ENCODE measurements around the gene GPR101. TPM values are rescaled to one million over a fixed set of nuclear protein-coding genes. Genes with fewer than 3 reads are reported as not detected.

Gene GPR101
- total RNA-seq, 6 experiments from 2014 or later: not detected

DNA sequence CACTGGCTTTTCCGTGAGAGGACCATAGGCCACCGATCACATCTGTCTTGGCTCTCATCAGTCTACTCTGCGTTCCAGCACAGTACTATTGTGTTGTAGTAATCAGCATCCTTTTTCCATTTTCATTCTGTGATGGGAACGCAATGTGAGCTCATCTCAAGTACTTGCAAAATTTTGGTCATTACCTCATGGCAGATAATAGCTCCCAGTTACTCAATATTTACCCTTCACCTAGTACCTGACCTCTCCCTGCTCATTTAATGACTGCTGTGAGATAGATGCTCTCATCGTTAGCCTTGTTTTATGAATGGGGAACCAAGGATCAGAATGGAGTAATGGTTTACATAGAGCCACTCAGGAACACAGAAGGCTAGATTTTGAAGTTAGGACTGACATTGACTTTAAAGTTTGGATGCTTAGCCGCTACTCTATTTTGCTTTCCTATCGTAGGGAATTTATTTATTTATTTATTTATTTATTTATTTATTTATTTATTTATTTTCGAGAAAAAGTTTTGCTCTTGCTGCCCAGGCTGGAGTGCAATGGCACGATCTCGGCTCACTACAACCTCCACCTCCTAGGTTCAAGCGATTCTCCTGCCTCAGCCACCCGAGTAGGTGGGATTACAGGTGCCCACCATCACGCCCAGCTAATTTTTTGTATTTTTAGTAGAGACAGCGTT is 6.5 kb upstream of the GPR101 start:
- no peaks in the 10 kb centered on the region for H3K9me3 ChIP-seq
- H3K4me1 ChIP-seq: no peaks in the 10 kb centered on the region
- intact Hi-C loops (cut with DNase I): no loop called here
- DNase-seq: no peak
- peak; percentile 49 to 85 (median 66) for ATAC-seq
- no peak overlapping the region for H3K27ac ChIP-seq
- no peaks in the 10 kb centered on the region for H3K36me3 ChIP-seq
- no peak overlapping the region for H3K4me3 ChIP-seq
- no peaks in the 10 kb centered on the region for H3K27me3 ChIP-seq
- WGBS (ENCODE audit: insufficient coverage, low coverage, low lambda C conversion rate, missing lambda C conversion rate): 58% methylated on average over 11 of the region's 14 CpGs
- TF ChIP-seq CTCF (IDR thresholded peaks at IDR 0.05) (no peak), POLR2A (IDR thresholded peaks at IDR 0.05) (no peak)

GRCh38 chrX:137034508-137034872 is 695 bp upstream of the GPR101 start:
- intact Hi-C loops (cut with DNase I): no loop called here
- H3K4me3 ChIP-seq: no peak overlapping the region
- no peak for DNase-seq
- H3K9me3 ChIP-seq: no peaks in the 10 kb centered on the region
- ATAC-seq: no peak
- no peaks in the 10 kb centered on the region for H3K27me3 ChIP-seq
- TF ChIP-seq POLR2A (IDR thresholded peaks at IDR 0.05): no peak
- no peak for TF ChIP-seq CTCF (IDR thresholded peaks at IDR 0.05)
- no peak overlapping the region for H3K27ac ChIP-seq
- 6% methylated on average over 3 of the region's 3 CpGs for WGBS (ENCODE audit: insufficient coverage, low coverage, low lambda C conversion rate, missing lambda C conversion rate)
- peaks cover 0 to 10% (median 0%) of the 10 kb centered on the region in 4 donors for H3K4me1 ChIP-seq
- no peaks in the 10 kb centered on the region for H3K36me3 ChIP-seq

DNA sequence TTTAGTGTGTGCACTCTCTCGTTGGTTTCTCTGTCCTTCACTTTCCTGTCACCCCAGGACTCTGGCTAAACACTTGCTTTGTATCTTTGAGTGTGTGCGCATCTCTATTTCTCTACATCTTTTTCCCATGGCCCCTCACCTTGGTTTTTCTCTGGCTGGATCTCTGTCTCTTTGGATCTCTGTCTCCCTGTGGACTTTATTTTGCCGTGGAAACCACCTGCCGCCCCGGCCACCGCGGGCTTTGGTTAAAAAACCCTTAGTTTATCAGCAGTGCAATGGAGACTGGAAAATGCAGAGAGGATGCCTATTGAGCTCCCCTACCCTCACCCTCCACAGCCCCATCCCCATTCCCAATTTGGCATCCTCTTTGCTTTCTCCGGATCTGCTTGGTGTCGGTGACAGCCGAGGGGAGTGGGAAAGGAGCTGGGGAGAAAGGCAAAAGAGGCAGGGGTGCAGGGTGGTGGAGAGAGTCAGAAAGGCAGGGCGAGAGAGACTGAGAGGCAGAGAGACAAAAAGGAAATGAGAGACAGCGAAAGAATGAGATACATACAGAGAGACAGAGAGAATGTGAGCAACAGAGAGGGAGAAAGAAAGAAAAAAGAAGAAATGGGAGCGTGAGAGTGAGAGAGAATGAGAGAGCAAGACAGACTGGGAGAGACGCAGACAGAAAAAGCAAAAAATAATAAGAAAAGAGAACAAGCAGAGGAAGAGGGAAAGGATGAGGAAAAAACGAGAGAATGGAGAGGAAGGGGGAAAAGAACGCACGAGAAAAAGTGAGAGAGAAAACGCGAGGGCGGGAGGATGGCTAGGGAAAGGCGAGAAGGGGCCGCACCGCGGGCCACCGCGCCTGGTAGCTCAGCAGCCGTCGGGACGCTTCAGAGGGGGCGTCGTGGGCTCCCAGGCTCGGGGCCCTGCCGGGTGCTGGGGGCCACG is 688 bp downstream of the GPR101 start:
- Histone ChIP-seq H3K27ac (no peak overlapping the region), H3K4me3 (no peak overlapping the region), H3K27me3 (no peaks in the 10 kb centered on the region), H3K4me1 (peaks cover 0 to 10% (median 0%) of the 10 kb centered on the region in 4 donors), H3K9me3 (no peaks in the 10 kb centered on the region), H3K36me3 (no peaks in the 10 kb centered on the region)
- intact Hi-C loops (cut with DNase I): no loop called here
- 31% methylated on average over 34 of the region's 34 CpGs for WGBS (ENCODE audit: insufficient coverage, low coverage, low lambda C conversion rate, missing lambda C conversion rate)
- no peak for DNase-seq
- no peak for TF ChIP-seq CTCF (IDR thresholded peaks at IDR 0.05)
- no peak for TF ChIP-seq POLR2A (IDR thresholded peaks at IDR 0.05)
- ATAC-seq: no peak

GRCh38 chrX:137032341-137032694 is 1.5 kb downstream of the GPR101 start:
- peak overlapping the region; percentile 20 to 32 (median 23) for H3K4me3 ChIP-seq
- peaks cover 0 to 10% (median 0%) of the 10 kb centered on the region in 4 donors for H3K4me1 ChIP-seq
- TF ChIP-seq POLR2A (IDR thresholded peaks at IDR 0.05) (no peak), CTCF (IDR thresholded peaks at IDR 0.05) (no peak)
- peak in 1 of 4 donors; percentile 28 for ATAC-seq
- WGBS (ENCODE audit: insufficient coverage, low coverage, low lambda C conversion rate, missing lambda C conversion rate): 22% methylated on average over 16 of the region's 16 CpGs
- no peak overlapping the region for H3K27ac ChIP-seq
- DNase-seq: no peak
- no peaks in the 10 kb centered on the region for H3K9me3 ChIP-seq
- H3K36me3 ChIP-seq: no peaks in the 10 kb centered on the region
- intact Hi-C loops (cut with DNase I): no loop called here
- H3K27me3 ChIP-seq: no peaks in the 10 kb centered on the region
